ENCODE data around the gene TENM4. TPM values are rescaled to one million over a fixed set of nuclear protein-coding genes. Genes with fewer than 3 reads are reported as not detected.

Gene TENM4
- total and polyA plus RNA-seq, 2 of the 8 experiments (the other 6 are each of a cell fraction or from before 2014, with no cell fraction given): 3.5 to 7.2 TPM

- Histone ChIP-seq H3K4me2 (ENCODE audit: insufficient read depth in 1 of 2, low read depth in 2 of 2, low read length in 2 of 2) (no peak overlapping the region), H2AFZ (ENCODE audit: low read length) (no peak overlapping the region), H3K18ac (ENCODE audit: extremely low read depth, low read length) (no peak overlapping the region), H3K4me3 (ENCODE audit: extremely low read depth in 1 of 4, insufficient read depth in 2 of 4, low read depth in 3 of 4, low read length in 4 of 4) (no peak overlapping the region), H3K9me3 (ENCODE audit: insufficient read depth in 2 of 2, low read depth in 1 of 2, low read length in 1 of 2) (no peaks in the 10 kb centered on the region), H2BK15ac (ENCODE audit: low read length) (no peak overlapping the region), H3K23ac (ENCODE audit: insufficient read length) (no peak overlapping the region), H2BK12ac (ENCODE audit: low read depth, low read length) (no peak overlapping the region), H3K79me2 (ENCODE audit: control insufficient read depth in 1 of 2, insufficient read depth in 2 of 2, low read length in 2 of 2) (no peaks in the 10 kb centered on the region), H4K5ac (ENCODE audit: insufficient read length, low read depth, low read length) (no peak overlapping the region), H2BK20ac (ENCODE audit: low read length) (no peak overlapping the region), H2AK5ac (ENCODE audit: low read depth, low read length) (no peak overlapping the region), H4K8ac (ENCODE audit: extremely low read depth, insufficient read depth, low read length) (no peak overlapping the region), H3K36me3 (ENCODE audit: control insufficient read depth in 2 of 4, insufficient read depth in 4 of 4, low read length in 3 of 4) (no peaks in the 10 kb centered on the region), H2BK5ac (ENCODE audit: low read depth, low read length) (no peak overlapping the region), H3K9ac (replicated peaks in 1 of 4; ENCODE audit: extremely low read depth in 1 of 4, low read depth in 3 of 4, low read length in 3 of 4) (no peak overlapping the region), H2BK120ac (replicated peaks; ENCODE audit: low read depth, low read length) (no peak overlapping the region), H3K79me1 (ENCODE audit: low read depth, low read length) (no peaks in the 10 kb centered on the region), H3K27ac (ENCODE audit: low read depth, low read length) (no peak overlapping the region), H3K27me3 (replicated peaks in 1 of 4; ENCODE audit: control insufficient read depth in 3 of 4, extremely low read depth in 1 of 4, insufficient read depth in 3 of 4, low read length in 3 of 4) (peaks cover 0 to 2% (median under 1%) of the 10 kb centered on the region in 4 experiments; a peak in 4 of 7 replicates), H3K4me1 (replicated peaks in 1 of 4; ENCODE audit: control insufficient read depth in 3 of 4, insufficient read depth in 4 of 4, low read length in 3 of 4) (no peaks in the 10 kb centered on the region), H4K91ac (replicated peaks; ENCODE audit: insufficient read length, low read length) (no peak overlapping the region), H3K14ac (ENCODE audit: insufficient read length) (no peak overlapping the region), H3K23me2 (ENCODE audit: low read depth, low read length) (no peaks in the 10 kb centered on the region), H3K56ac (replicated peaks; ENCODE audit: insufficient read length, low read depth, low read length) (no peak overlapping the region), H3K4ac (replicated peaks; ENCODE audit: insufficient read length, low read depth, low read length) (no peak overlapping the region), H4K20me1 (replicated peaks in 1 of 2; ENCODE audit: control insufficient read depth in 1 of 2, insufficient read depth in 2 of 2, low read length in 2 of 2) (no peaks in the 10 kb centered on the region)
- ChIA-PET POLR2A (ENCODE audit: partially characterized antibody) (no interaction called here), CTCF (ENCODE audit: partially characterized antibody) (no interaction called here)
- no peak for FAIRE-seq
- DNase-seq (ENCODE audit: low read depth in 1 of 2, low spot score in 2 of 2): no peak
- no peak for TF ChIP-seq POU5F1 (IDR thresholded peaks at IDR 0.05; ENCODE audit: low read depth, low read length)
- no peak for TF ChIP-seq RNF2 (IDR thresholded peaks at IDR 0.05; ENCODE audit: borderline replicate concordance, low read depth, low read length, missing control alignments, poor library complexity, severe bottlenecking)
- TF ChIP-seq FOSL1 (IDR thresholded peaks at IDR 0.05; ENCODE audit: insufficient read depth, low read depth, low read length): no peak
- TF ChIP-seq MAX (IDR thresholded peaks at IDR 0.05): no peak
- no peak for TF ChIP-seq KDM4A (IDR thresholded peaks at IDR 0.05; ENCODE audit: low read depth, low read length, severe bottlenecking)
- no peak for TF ChIP-seq SP2 (IDR thresholded peaks at IDR 0.05; ENCODE audit: low read length)
- no peak for TF ChIP-seq JUN (IDR thresholded peaks at IDR 0.05; ENCODE audit: low read depth, low read length)
- TF ChIP-seq CTCF (IDR thresholded peaks at IDR 0.05; ENCODE audit: control extremely low read depth in 1 of 3, insufficient read depth in 1 of 3, low read depth in 1 of 3, low read length in 3 of 3): no peak
- no peak for TF ChIP-seq GABPA (IDR thresholded peaks at IDR 0.05; ENCODE audit: borderline replicate concordance, insufficient read depth, low read length)
- TF ChIP-seq RFX5 (IDR thresholded peaks at IDR 0.05; ENCODE audit: borderline replicate concordance, low read depth, low read length): no peak
- TF ChIP-seq CTBP2 (IDR thresholded peaks at IDR 0.05; ENCODE audit: borderline replicate concordance, insufficient read depth, insufficient read length, low read length): no peak
- WGBS, 2 experiments (ENCODE audit: extremely low coverage in 1 of 2, insufficient coverage in 1 of 2, insufficient read length in 1 of 2, insufficient replicate concordance in 2 of 2, low coverage in 1 of 2, low lambda C conversion rate in 2 of 2, missing lambda C conversion rate in 1 of 2): 98% methylated on average over 3 of the region's 3 CpGs; no CpG with 5 or more reads in 1 of the 2 experiments
Observed at GRCh38 chr11:78921509-78921908, 519.3 kb downstream of the TENM4 start.
